Measurements from ENCODE around the gene MRPL51. TPM values are rescaled to one million over a fixed set of nuclear protein-coding genes. Genes with fewer than 3 reads are reported as not detected.

MRPL51 gene
- total RNA-seq, 2 experiments from 2014 or later: 152 to 338 TPM

DNA sequence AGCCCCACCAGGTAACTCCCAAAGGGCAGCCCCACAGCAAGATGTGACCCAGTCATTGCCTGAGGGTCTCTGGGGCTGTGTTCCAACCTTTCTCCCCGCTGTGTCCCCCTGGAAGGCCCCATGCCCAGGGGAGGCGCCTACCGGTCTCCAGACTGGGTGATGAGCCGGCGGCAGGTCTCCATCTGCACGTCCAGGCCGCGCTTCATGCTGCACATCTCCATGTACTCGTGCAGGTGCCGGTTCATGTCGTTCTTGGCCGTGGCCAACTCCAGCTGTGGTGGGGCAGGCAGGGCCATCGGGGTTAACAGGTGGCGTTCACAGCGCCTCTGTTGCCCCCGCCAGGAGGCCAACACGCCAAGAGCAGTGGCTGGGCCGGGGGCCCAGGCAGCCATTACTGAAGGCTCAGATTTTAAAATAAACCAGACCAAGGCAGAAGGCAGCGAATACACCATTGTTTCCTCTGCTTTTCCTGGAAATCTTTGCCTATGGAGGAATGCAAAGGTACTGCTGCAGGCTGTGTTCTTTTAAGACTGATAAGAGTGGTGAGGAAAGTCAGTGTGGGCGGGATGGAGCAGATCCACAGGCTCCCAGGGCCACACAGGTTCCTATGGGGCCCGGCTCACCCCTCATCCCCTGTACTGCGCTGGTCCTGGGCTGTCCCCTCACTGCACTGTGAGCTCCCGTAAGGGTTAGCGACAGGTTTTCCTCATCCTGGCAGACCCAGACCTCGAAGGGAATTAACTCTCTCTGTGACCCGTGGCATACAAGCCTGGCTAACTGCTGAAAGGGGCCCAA is 48.5 kb upstream of the MRPL51 start:
- Histone ChIP-seq H3K4me2 (ENCODE audit: low read length) (peak overlapping the region; percentile 93; the same call in 1 of the 2 replicates), H4K20me1 (ENCODE audit: insufficient read depth, low read length) (no peaks in the 10 kb centered on the region), H3K9me3 (ENCODE audit: low read length) (no peaks in the 10 kb centered on the region), H3K4me1 (ENCODE audit: insufficient read depth, low read length, poor library complexity, severe bottlenecking) (peaks cover 49% of the 10 kb centered on the region), H3K9me2 (ENCODE audit: insufficient read depth, low read length) (no peaks in the 10 kb centered on the region), H3K4me3 (ENCODE audit: low read depth, low read length, poor library complexity, severe bottlenecking) (no peak overlapping the region), H2AFZ (ENCODE audit: low read length) (no peak overlapping the region), H3K79me2 (ENCODE audit: insufficient read depth, low read depth, low read length) (peaks cover 3% of the 10 kb centered on the region; the same call in 1 of the 2 replicates), H3K36me3 (ENCODE audit: insufficient read depth, low read length) (peaks cover 75% of the 10 kb centered on the region), H3K27ac (ENCODE audit: low read depth, low read length, poor library complexity, severe bottlenecking) (peak overlapping the region; percentile 95)
- intact Hi-C loops (cut with micrococcal nuclease; ENCODE audit: unreplicated experiment): no loop called here
- CTCF ChIA-PET (ENCODE audit: unreplicated experiment): interaction anchor here (0.6 kb wide), 1 partner anchor 328 kb away, joined by 4 read pairs; no protein-coding TSS in a partner anchor
- DNase-seq (ENCODE audit: low spot score): no peak
- no peak for TF ChIP-seq EZH2phosphoT487 (IDR thresholded peaks at IDR 0.05; ENCODE audit: borderline replicate concordance, low read depth, low read length)
- no peak for TF ChIP-seq CTCF (conservative IDR thresholded peaks at IDR 0.05; ENCODE audit: low read length)
- POLR2A ChIA-PET: interaction anchor here (0.6 to 0.7 kb wide), 5 partner anchors 64 to 1038 kb away, joined by 3 to 4 read pairs (median 3); no protein-coding TSS in a partner anchor
- BruUV-seq (replicated peaks): no TSS peak

- TF ChIP-seq CTCF (conservative IDR thresholded peaks at IDR 0.05; ENCODE audit: low read length) (peak; percentile 62; the same call in 1 of the 2 replicates), EZH2phosphoT487 (IDR thresholded peaks at IDR 0.05; ENCODE audit: borderline replicate concordance, low read depth, low read length) (no peak)
- ChIA-PET POLR2A (interaction anchor here (0.6 to 1.7 kb wide), 4 partner anchors 29 to 115 kb away, joined by 3 to 6 read pairs (median 4); partner anchors contain the start of gene CD27), CTCF (ENCODE audit: unreplicated experiment) (interaction anchor here (1.1 to 1.3 kb wide), 2 partner anchors 14 to 25 kb away, joined by 3 to 5 read pairs; no protein-coding TSS in a partner anchor)
- no peaks in the 10 kb centered on the region for H3K9me2 ChIP-seq (ENCODE audit: insufficient read depth, low read length)
- H3K4me1 ChIP-seq (ENCODE audit: insufficient read depth, low read length, poor library complexity, severe bottlenecking): peaks cover 56% of the 10 kb centered on the region
- H3K4me3 ChIP-seq (ENCODE audit: low read depth, low read length, poor library complexity, severe bottlenecking): peak overlapping the region; percentile 22
- no peaks in the 10 kb centered on the region for H3K9me3 ChIP-seq (ENCODE audit: low read length)
- H3K36me3 ChIP-seq (ENCODE audit: insufficient read depth, low read length): peaks cover 75% of the 10 kb centered on the region
- H3K4me2 ChIP-seq (ENCODE audit: low read length): peak overlapping the region; percentile 93
- peak; percentile 83 for DNase-seq (ENCODE audit: low spot score)
- BruUV-seq (replicated peaks): no TSS peak
- H3K27ac ChIP-seq (ENCODE audit: low read depth, low read length, poor library complexity, severe bottlenecking): peak overlapping the region; percentile 95
- peaks cover 16% of the 10 kb centered on the region for H3K79me2 ChIP-seq (ENCODE audit: insufficient read depth, low read depth, low read length)
- intact Hi-C loops (cut with micrococcal nuclease; ENCODE audit: unreplicated experiment): no loop called here
- peaks cover 8% of the 10 kb centered on the region; the same call in 1 of the 2 replicates for H4K20me1 ChIP-seq (ENCODE audit: insufficient read depth, low read length)
- no peak overlapping the region for H2AFZ ChIP-seq (ENCODE audit: low read length)
Observed at GRCh38 chr12:6540181-6540877, 47.3 kb upstream of the MRPL51 start.

Measured in OCI-LY7 (cell line).